OCI-LY7 (cell line): Measurements from ENCODE around the gene KPTN. TPM values are rescaled to one million over a fixed set of nuclear protein-coding genes. Genes with fewer than 3 reads are reported as not detected.

Experiments
- BruUV-seq: library from RNA; stranded (reverse); fragments of 400-500 nt; replicated peaks from 2 replicates; lab custom pipeline; 2021; lab: Mats Ljungman, UMichigan
- CTCF ChIA-PET: fragments of 300-600 bp; sonication (Branson Sonifier 250); formaldehyde crosslinking; loops from one replicate; lab custom pipeline; 2022; ENCODE audit warnings: antibody characterized with exemption; ENCODE audit not compliant: unreplicated experiment; lab: Charles Lee
- POLR2A ChIA-PET: fragments of 300-600 bp; sonication (Branson Sonifier 250); formaldehyde crosslinking; loops from one replicate; lab custom pipeline; 2022; ENCODE audit warnings: antibody characterized with exemption; lab: Charles Lee
- DNase-seq: peaks from one replicate; pipeline ENCODE4 v3.0.0-alpha.2; 2015; ENCODE audit warnings: low spot score
- H2AFZ ChIP-seq: fragments of 200-600 bp; sonication (generic), shearing (Covaris generic); 2 replicates; pipeline ENCODE4 v1.6.1; 2014; ENCODE audit warnings: mild to moderate bottlenecking, antibody characterized with exemption, low read length, moderate library complexity
- H3K27ac ChIP-seq: fragments of 200-600 bp; sonication (generic); 2 replicates; pipeline ENCODE4 v1.5.1; 2014; ENCODE audit warnings: mixed run types, low read depth, mild to moderate bottlenecking, moderate library complexity, low read length, inconsistent platforms; ENCODE audit not compliant: poor library complexity, severe bottlenecking
- H3K36me3 ChIP-seq: fragments of 200-600 bp; sonication (generic); 2 replicates; pipeline ENCODE4 v1.6.1; 2014; ENCODE audit warnings: mild to moderate bottlenecking, antibody characterized with exemption, low read length, moderate library complexity, mixed read lengths; ENCODE audit not compliant: insufficient read depth
- H3K4me1 ChIP-seq: fragments of 200-600 bp; sonication (generic); 2 replicates; pipeline ENCODE4 v1.5.1; 2014; ENCODE audit warnings: mild to moderate bottlenecking, low read length; ENCODE audit not compliant: insufficient read depth, poor library complexity, severe bottlenecking
- H3K4me2 ChIP-seq: fragments of 200-600 bp; sonication (generic); 2 replicates; pipeline ENCODE4 v1.6.1; 2014; ENCODE audit warnings: mild to moderate bottlenecking, low read length
- H3K4me3 ChIP-seq: fragments of 200-600 bp; sonication (generic); 2 replicates; pipeline ENCODE4 v1.5.1; 2014; ENCODE audit warnings: mild to moderate bottlenecking, low read depth, low read length; ENCODE audit not compliant: poor library complexity, severe bottlenecking
- H3K79me2 ChIP-seq: fragments of 200-600 bp; sonication (generic); 2 replicates; pipeline ENCODE4 v1.6.1; 2016; ENCODE audit warnings: low read depth, mild to moderate bottlenecking, low read length, moderate library complexity, mixed read lengths; ENCODE audit not compliant: insufficient read depth
- H3K9me2 ChIP-seq: fragments of 200-600 bp; sonication (generic); 2 replicates; pipeline ENCODE4 v1.6.1; 2016; ENCODE audit warnings: mild to moderate bottlenecking, low read length, mixed read lengths; ENCODE audit not compliant: insufficient read depth
- H3K9me3 ChIP-seq: fragments of 200-600 bp; sonication (generic); 2 replicates; pipeline ENCODE4 v1.6.1; 2014; ENCODE audit warnings: mild to moderate bottlenecking, mixed run types, low read length, mixed read lengths
- H4K20me1 ChIP-seq: fragments of 200-600 bp; sonication (generic); 2 replicates; pipeline ENCODE4 v1.6.1; 2014; ENCODE audit warnings: mild to moderate bottlenecking, antibody characterized with exemption, low read length, moderate library complexity, mixed read lengths; ENCODE audit not compliant: insufficient read depth
- CTCF ChIP-seq: fragments of 200-600 bp; sonication (generic); conservative IDR thresholded peaks from 2 replicates; pipeline ENCODE4 v1.5.1; 2014; ENCODE audit warnings: mild to moderate bottlenecking, antibody characterized with exemption, low read length, moderate library complexity, mixed read lengths
- EZH2phosphoT487 ChIP-seq: fragments of 200-600 bp; sonication (generic); IDR thresholded peaks from 2 replicates; pipeline ENCODE4 v1.6.1; 2018; ENCODE audit warnings: low read depth, borderline replicate concordance, mild to moderate bottlenecking, mixed run types, antibody characterized with exemption, low read length, moderate library complexity, mixed read lengths
- intact Hi-C: fragments of 100-400 bp; cut with micrococcal nuclease; formaldehyde crosslinking; loops from one replicate; pipeline ENCODE4 v1.10.0; 2022; ENCODE audit not compliant: unreplicated experiment
- total RNA-seq, 2 experiments: library from RNA; depleted of rRNA in 1 of 2; stranded (reverse); fragments of >200 nt in 1 of 2; shearing (Covaris generic) in 1 of 2; gene quantifications; 2 replicates each; pipeline ENCODE4 v1.2.3, GENCODE V29; 2014 to 2022

The KPTN gene
- total RNA-seq, 2 experiments from 2014 or later, result 13.6 to 14.0 TPM

GRCh38 chr19:47503826-47504150, 19.8 kb upstream of the KPTN start:
- Histone ChIP-seq H4K20me1 (no peaks in the 10 kb centered on the region), H3K9me2 (no peaks in the 10 kb centered on the region), H3K27ac (no peak overlapping the region), H3K4me3 (no peak overlapping the region), H2AFZ (no peak overlapping the region), H3K4me2 (no peak overlapping the region), H3K4me1 (no peaks in the 10 kb centered on the region), H3K79me2 (peaks cover 5% of the 10 kb centered on the region; the same call in 1 of the 2 replicates), H3K36me3 (peaks cover 46% of the 10 kb centered on the region; the same call in 1 of the 2 replicates), H3K9me3 (no peaks in the 10 kb centered on the region)
- intact Hi-C loops, result no loop called here
- ChIA-PET CTCF (no interaction called here), POLR2A (no interaction called here)
- no peak for DNase-seq
- no peak for TF ChIP-seq EZH2phosphoT487
- no peak for TF ChIP-seq CTCF
- no TSS peak for BruUV-seq

- no TSS peak for BruUV-seq
- Histone ChIP-seq H2AFZ (no peak overlapping the region), H3K4me2 (no peak overlapping the region), H3K27ac (no peak overlapping the region), H3K9me2 (no peaks in the 10 kb centered on the region), H4K20me1 (no peaks in the 10 kb centered on the region), H3K4me3 (no peak overlapping the region), H3K36me3 (peaks cover 46% of the 10 kb centered on the region; the same call in 1 of the 2 replicates), H3K79me2 (peaks cover 3% of the 10 kb centered on the region; the same call in 1 of the 2 replicates), H3K4me1 (no peaks in the 10 kb centered on the region), H3K9me3 (no peaks in the 10 kb centered on the region)
- no peak for DNase-seq
- ChIA-PET CTCF (no interaction called here), POLR2A (no interaction called here)
- intact Hi-C loops, result no loop called here
- TF ChIP-seq EZH2phosphoT487, result no peak
- TF ChIP-seq CTCF, result no peak
Observed at GRCh38 chr19:47503130-47503825, 19.3 kb upstream of the KPTN start.
